Central memory CD8-positive, alpha-beta T cell (primary cell): ENCODE results near the gene ADI1.

Experiments used
- ATAC-seq: fragments of 150-1000 bp; cut with Tn5 transposase; replicated peaks from 2 replicates; pipeline ENCODE4 v1.10.0; 2022; ENCODE audit warnings: mild to moderate bottlenecking, moderate FRiP score, moderate number of reproducible peaks; ENCODE audit not compliant: poor library complexity, severe bottlenecking; ENCODE audit errors: extremely low read depth
- DNase-seq, 2 donors: peaks; one replicate each; pipeline ENCODE4 v3.0.0; 2021; ENCODE audit warnings: low spot score in 2 of 2
- H3K27ac Mint-ChIP-seq: one replicate; pipeline ENCODE4 v1.8.0; 2022; ENCODE audit warnings: low read depth, mild to moderate bottlenecking, moderate library complexity, mixed read lengths
- H3K27me3 Mint-ChIP-seq: one replicate; pipeline ENCODE4 v1.8.0; 2022; ENCODE audit warnings: mixed read lengths
- H3K36me3 Mint-ChIP-seq: one replicate; pipeline ENCODE4 v1.8.0; 2022; ENCODE audit warnings: mild to moderate bottlenecking, moderate library complexity, mixed read lengths; ENCODE audit not compliant: insufficient read depth
- H3K4me1 Mint-ChIP-seq: one replicate; pipeline ENCODE4 v1.8.0; 2022; ENCODE audit warnings: mixed read lengths
- H3K4me3 Mint-ChIP-seq: one replicate; pipeline ENCODE4 v1.8.0; 2022; ENCODE audit warnings: mild to moderate bottlenecking, moderate library complexity, mixed read lengths
- H3K9me3 Mint-ChIP-seq: one replicate; pipeline ENCODE4 v1.8.0; 2022; ENCODE audit warnings: mixed read lengths

ADI1 gene

DNA sequence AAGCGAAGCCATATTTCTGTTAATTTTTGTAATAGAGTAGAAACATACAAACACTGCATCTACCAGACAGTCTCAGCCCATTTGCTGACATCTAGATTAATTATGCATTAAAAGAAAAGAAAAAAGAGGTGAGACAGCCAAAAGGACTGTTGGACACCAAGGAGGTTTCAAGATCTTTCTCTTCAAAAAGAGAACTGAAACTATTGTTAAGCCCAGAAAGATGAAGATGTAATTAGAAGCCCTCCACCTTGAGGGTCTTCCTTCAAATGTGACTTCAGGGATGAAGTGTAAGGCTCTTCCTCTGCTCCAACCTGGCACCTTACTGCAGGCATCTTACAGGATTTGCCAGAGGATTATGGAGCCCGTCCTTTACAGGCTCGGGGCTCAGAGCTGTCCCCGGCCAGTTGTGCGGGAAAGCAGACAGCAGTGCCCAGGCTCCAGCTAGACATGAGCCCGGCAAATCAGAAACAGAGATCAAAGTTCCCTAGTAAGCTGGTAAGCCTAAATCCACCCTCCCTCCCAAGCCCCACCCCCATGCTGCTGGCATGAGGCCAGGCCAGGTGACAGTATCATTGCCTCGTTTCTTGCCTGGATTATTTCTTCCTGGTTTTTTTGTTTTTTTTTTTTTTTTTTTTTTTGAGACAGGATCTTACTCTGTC is 38.9 kb downstream of the ADI1 start:
- Mint-ChIP-seq H3K27ac (peak overlapping the region; percentile 32), H3K27me3 (no peaks in the 10 kb centered on the region), H3K9me3 (no peaks in the 10 kb centered on the region), H3K4me1 (no peaks in the 10 kb centered on the region), H3K36me3 (peaks cover 15% of the 10 kb centered on the region), H3K4me3 (no peak overlapping the region)
- ATAC-seq (no peak), DNase-seq (no peak)

- no peak for DNase-seq
- H3K9me3 Mint-ChIP-seq: no peaks in the 10 kb centered on the region
- no peaks in the 10 kb centered on the region for H3K4me1 Mint-ChIP-seq
- no peak overlapping the region for H3K4me3 Mint-ChIP-seq
- no peaks in the 10 kb centered on the region for H3K27me3 Mint-ChIP-seq
- no peak for ATAC-seq
- peaks cover 17% of the 10 kb centered on the region for H3K36me3 Mint-ChIP-seq
- H3K27ac Mint-ChIP-seq: peak overlapping the region; percentile 32
Measured at GRCh38 chr2:3479430-3480320, 39.7 kb downstream of the ADI1 start.

DNA sequence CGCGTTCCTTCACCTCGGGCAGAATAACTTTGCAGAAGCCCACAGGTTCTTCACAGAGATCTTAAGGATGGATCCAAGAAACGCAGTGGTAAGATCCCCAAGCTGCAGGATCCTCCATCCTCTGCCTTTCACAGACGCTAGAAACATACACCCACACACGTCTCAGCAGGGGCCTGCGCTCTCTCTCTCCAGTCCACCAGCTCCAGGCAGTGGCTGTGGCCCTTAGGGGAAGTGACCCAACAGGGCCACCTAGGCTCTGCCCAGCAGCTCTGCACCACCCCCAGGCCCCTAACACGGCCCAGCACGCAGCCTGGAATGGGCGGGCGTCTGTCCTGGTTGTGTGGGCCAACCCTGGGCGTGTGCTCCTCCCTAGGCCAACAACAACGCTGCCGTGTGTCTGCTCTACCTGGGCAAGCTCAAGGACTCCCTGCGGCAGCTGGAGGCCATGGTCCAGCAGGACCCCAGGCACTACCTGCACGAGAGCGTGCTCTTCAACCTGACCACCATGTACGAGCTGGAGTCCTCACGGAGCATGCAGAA is 40.4 kb downstream of the ADI1 start:
- H3K36me3 Mint-ChIP-seq: peaks cover 19% of the 10 kb centered on the region

DNA sequence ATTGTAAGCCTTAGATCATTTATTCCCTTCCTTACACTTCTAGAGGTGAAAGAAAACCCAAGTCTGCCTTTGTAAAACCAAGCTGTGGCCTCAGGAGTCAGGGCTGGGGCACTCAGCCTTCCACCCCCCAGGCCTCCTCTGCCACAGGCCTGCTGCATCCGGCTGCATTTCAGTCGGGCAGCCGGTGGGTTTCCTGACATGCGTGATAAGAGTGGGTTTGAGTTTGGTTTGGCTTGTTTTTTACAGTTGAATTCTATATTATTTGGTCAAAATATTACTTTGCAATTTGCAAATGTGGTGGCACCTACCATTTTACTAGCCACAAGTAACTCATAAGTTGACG is 42.4 kb downstream of the ADI1 start:
- Mint-ChIP-seq H3K27me3 (no peaks in the 10 kb centered on the region), H3K4me3 (no peak overlapping the region), H3K36me3 (peaks cover 25% of the 10 kb centered on the region), H3K27ac (no peak overlapping the region), H3K4me1 (no peaks in the 10 kb centered on the region), H3K9me3 (no peaks in the 10 kb centered on the region)
- no peak for ATAC-seq
- no peak for DNase-seq

More for the DNA sequence above, 40.4 kb downstream of the ADI1 start:
- H3K27me3 Mint-ChIP-seq: no peaks in the 10 kb centered on the region
- DNase-seq (no peak), ATAC-seq (no peak)
- H3K4me1 Mint-ChIP-seq: no peaks in the 10 kb centered on the region
- no peak overlapping the region for H3K4me3 Mint-ChIP-seq
- no peaks in the 10 kb centered on the region for H3K9me3 Mint-ChIP-seq
- no peak overlapping the region for H3K27ac Mint-ChIP-seq

- no peak overlapping the region for H3K27ac Mint-ChIP-seq
- no peaks in the 10 kb centered on the region for H3K27me3 Mint-ChIP-seq
- ATAC-seq: no peak
Measured at GRCh38 chr2:3476321-3476984, 42.9 kb downstream of the ADI1 start.

DNA sequence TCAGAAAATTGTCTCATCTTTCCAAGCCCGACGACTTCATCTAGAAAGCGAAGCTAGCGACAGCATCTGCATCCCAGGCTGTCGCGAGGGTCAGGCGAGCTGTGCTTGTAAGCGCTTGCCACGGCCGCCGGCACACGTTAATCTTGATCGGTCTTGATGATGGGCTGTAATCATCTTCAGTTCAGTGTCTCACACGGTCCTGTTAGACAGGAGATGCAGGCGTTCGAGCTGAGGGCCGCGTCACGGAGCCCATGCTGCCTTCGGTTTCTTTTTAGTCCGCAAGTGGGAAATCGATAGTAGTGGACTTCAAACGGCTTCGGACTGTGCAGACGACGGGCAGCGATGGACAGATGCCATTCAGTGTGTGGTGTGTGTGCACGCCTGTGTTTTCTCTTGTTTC is 43.6 kb downstream of the ADI1 start:
- H3K27ac Mint-ChIP-seq: no peak overlapping the region
- no peaks in the 10 kb centered on the region for H3K9me3 Mint-ChIP-seq
- H3K27me3 Mint-ChIP-seq: no peaks in the 10 kb centered on the region
- H3K4me1 Mint-ChIP-seq: no peaks in the 10 kb centered on the region
- DNase-seq: no peak
- peaks cover 29% of the 10 kb centered on the region for H3K36me3 Mint-ChIP-seq
- no peak for ATAC-seq
- H3K4me3 Mint-ChIP-seq: no peak overlapping the region

More at GRCh38 chr2:3476321-3476984, 42.9 kb downstream of the ADI1 start:
- Mint-ChIP-seq H3K4me3 (no peak overlapping the region), H3K9me3 (no peaks in the 10 kb centered on the region), H3K4me1 (no peaks in the 10 kb centered on the region), H3K36me3 (peaks cover 27% of the 10 kb centered on the region)
- DNase-seq: no peak

DNA sequence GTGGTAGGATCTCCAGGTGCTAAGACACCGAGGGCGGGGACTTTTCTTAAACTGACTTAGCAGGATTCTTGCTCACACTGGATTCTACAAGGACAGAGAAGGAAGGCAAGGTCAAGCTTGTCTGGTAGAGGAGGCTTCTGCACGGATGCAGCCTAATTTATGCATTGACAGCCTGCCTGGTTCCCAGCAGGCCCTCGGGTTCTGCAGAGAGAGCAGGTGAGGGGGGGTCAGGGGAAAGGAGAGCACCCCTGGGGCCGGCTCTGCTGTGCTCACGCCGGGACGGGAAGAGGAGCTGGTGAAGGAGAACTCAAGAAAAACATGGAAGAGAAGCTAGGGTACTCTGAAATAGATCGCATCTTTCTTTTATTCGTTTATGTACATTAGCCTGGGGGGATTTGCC is 46.4 kb downstream of the ADI1 start:
- ATAC-seq: no peak
- DNase-seq: no peak
- Mint-ChIP-seq H3K9me3 (no peaks in the 10 kb centered on the region), H3K36me3 (peaks cover 31% of the 10 kb centered on the region), H3K4me1 (no peaks in the 10 kb centered on the region), H3K27me3 (no peaks in the 10 kb centered on the region), H3K4me3 (no peak overlapping the region), H3K27ac (peak overlapping the region; percentile 69)

GRCh38 chr2:3472296-3472695 is 47.0 kb downstream of the ADI1 start:
- peaks cover 30% of the 10 kb centered on the region for H3K36me3 Mint-ChIP-seq
- H3K9me3 Mint-ChIP-seq: no peaks in the 10 kb centered on the region
- no peak overlapping the region for H3K4me3 Mint-ChIP-seq
- H3K27me3 Mint-ChIP-seq: no peaks in the 10 kb centered on the region
- no peak for DNase-seq
- H3K27ac Mint-ChIP-seq: peak overlapping the region; percentile 69
- no peaks in the 10 kb centered on the region for H3K4me1 Mint-ChIP-seq
- ATAC-seq: no peak

GRCh38 chr2:3470856-3471737 is 48.2 kb downstream of the ADI1 start:
- Mint-ChIP-seq H3K4me1 (no peaks in the 10 kb centered on the region), H3K27me3 (no peaks in the 10 kb centered on the region), H3K27ac (peak overlapping the region; percentile 69), H3K4me3 (no peak overlapping the region), H3K36me3 (peaks cover 35% of the 10 kb centered on the region), H3K9me3 (no peaks in the 10 kb centered on the region)
- ATAC-seq: no peak
- no peak for DNase-seq

- peaks cover 30% of the 10 kb centered on the region for H3K36me3 Mint-ChIP-seq
- ATAC-seq: no peak
- H3K27ac Mint-ChIP-seq: no peak overlapping the region
Measured at GRCh38 chr2:3470166-3470651, 49.1 kb downstream of the ADI1 start.

GRCh38 chr2:3469486-3469885 is 49.8 kb downstream of the ADI1 start:
- no peak for ATAC-seq

More at GRCh38 chr2:3470166-3470651, 49.1 kb downstream of the ADI1 start:
- no peaks in the 10 kb centered on the region for H3K27me3 Mint-ChIP-seq
- no peak for DNase-seq
- no peaks in the 10 kb centered on the region for H3K4me1 Mint-ChIP-seq
- H3K4me3 Mint-ChIP-seq: no peak overlapping the region
- H3K9me3 Mint-ChIP-seq: no peaks in the 10 kb centered on the region

More at GRCh38 chr2:3469486-3469885, 49.8 kb downstream of the ADI1 start:
- Mint-ChIP-seq H3K4me3 (no peak overlapping the region), H3K4me1 (no peaks in the 10 kb centered on the region), H3K27ac (no peak overlapping the region), H3K36me3 (peaks cover 28% of the 10 kb centered on the region), H3K9me3 (no peaks in the 10 kb centered on the region), H3K27me3 (no peaks in the 10 kb centered on the region)
- no peak for DNase-seq
